WTC11 (cell line): ENCODE measurements around the gene LCLAT1. TPM values are rescaled to one million over a fixed set of nuclear protein-coding genes. Genes with fewer than 3 reads are reported as not detected.
"Not testable (repeated sequence)": the region's sequence is repeated elsewhere in the genome, so short reads cannot be mapped to it uniquely, and the experiment has no call there.

Experiments used
- ATAC-seq: fragments of 200-7000 bp; cut with Tn5 transposase; 2 replicates; pipeline ENCODE4 v1.10.0; 2021; ENCODE audit warnings: mild to moderate bottlenecking, moderate library complexity
- CTCF ChIA-PET: fragments of 300-600 bp; sonication (Branson Sonifier 250); formaldehyde crosslinking; loops from one replicate; lab custom pipeline; 2021; ENCODE audit warnings: antibody characterized with exemption; lab: Charles Lee
- POLR2A ChIA-PET: fragments of 350-600 bp; sonication (Branson Sonifier 250); formaldehyde crosslinking; loops from one replicate; lab custom pipeline; 2021; ENCODE audit warnings: antibody characterized with exemption; lab: Charles Lee
- DNase-seq: peaks from one replicate; pipeline ENCODE4 v3.0.0; 2021; ENCODE audit warnings: low spot score
- H3K27ac Mint-ChIP-seq: 2 replicates; pipeline ENCODE4 v1.8.0; 2021; ENCODE audit warnings: mixed read lengths
- H3K27me3 Mint-ChIP-seq: 2 replicates; pipeline ENCODE4 v1.8.0; 2021; ENCODE audit warnings: low read depth, mild to moderate bottlenecking, moderate library complexity, mixed read lengths
- H3K36me3 Mint-ChIP-seq: 2 replicates; pipeline ENCODE4 v1.8.0; 2021; ENCODE audit warnings: mixed read lengths
- H3K4me1 Mint-ChIP-seq: 2 replicates; pipeline ENCODE4 v1.8.0; 2022; ENCODE audit warnings: mixed read lengths
- H3K4me3 Mint-ChIP-seq: 2 replicates; pipeline ENCODE4 v1.8.0; 2021; ENCODE audit warnings: mild to moderate bottlenecking, moderate library complexity, mixed read lengths
- H3K9me3 Mint-ChIP-seq: 2 replicates; pipeline ENCODE4 v1.8.0; 2021; ENCODE audit warnings: mixed read lengths
- CBFB ChIP-seq: sonication (generic); formaldehyde crosslinking; IDR thresholded peaks from 2 replicates; pipeline ENCODE4 v1.8.1; 2022; ENCODE audit warnings: mild to moderate bottlenecking, low read depth, missing genetic modification reagents
- E2F5 ChIP-seq: sonication (generic); formaldehyde crosslinking; IDR thresholded peaks from 2 replicates; pipeline ENCODE4 v1.8.1; 2022; ENCODE audit warnings: mild to moderate bottlenecking, moderate library complexity, missing genetic modification reagents
- ERG ChIP-seq: fragments of 250-450 bp; sonication (Bioruptor Pico); IDR thresholded peaks from 2 replicates; pipeline ENCODE4 v1.8.0; 2021; ENCODE audit warnings: mild to moderate bottlenecking
- ETV6 ChIP-seq: sonication (generic); formaldehyde crosslinking; IDR thresholded peaks from 2 replicates; pipeline ENCODE4 v1.8.1; 2022; ENCODE audit warnings: mild to moderate bottlenecking, missing genetic modification reagents
- GABPB1 ChIP-seq: sonication (generic); formaldehyde crosslinking; IDR thresholded peaks from 2 replicates; pipeline ENCODE4 v1.8.1; 2023; ENCODE audit warnings: mild to moderate bottlenecking, missing genetic modification reagents
- IRF2 ChIP-seq: sonication (generic); formaldehyde crosslinking; IDR thresholded peaks from 2 replicates; pipeline ENCODE4 v1.8.0; 2022; ENCODE audit warnings: low read depth, missing genetic modification reagents, borderline replicate concordance
- JUN ChIP-seq: sonication (generic); formaldehyde crosslinking; IDR thresholded peaks from 2 replicates; pipeline ENCODE4 v1.8.0; 2023; ENCODE audit warnings: mild to moderate bottlenecking, missing genetic modification reagents
- MXD4 ChIP-seq: fragments of 250-450 bp; sonication (Bioruptor Pico); IDR thresholded peaks from 2 replicates; pipeline ENCODE4 v1.8.0; 2021; ENCODE audit warnings: mild to moderate bottlenecking, moderate library complexity, borderline replicate concordance
- NFATC4 ChIP-seq: fragments of 250-450 bp; sonication (Bioruptor Pico); IDR thresholded peaks from 2 replicates; pipeline ENCODE4 v1.9.0; 2021; ENCODE audit warnings: mild to moderate bottlenecking
- NR1H2 ChIP-seq: sonication (generic); formaldehyde crosslinking; IDR thresholded peaks from 2 replicates; pipeline ENCODE4 v1.9.0; 2021; ENCODE audit warnings: mild to moderate bottlenecking, moderate library complexity, missing genetic modification reagents
- OVOL2 ChIP-seq: fragments of 250-450 bp; sonication (Bioruptor Pico); IDR thresholded peaks from 2 replicates; pipeline ENCODE4 v1.9.0; 2021; ENCODE audit warnings: mild to moderate bottlenecking, borderline replicate concordance
- PRRX2 ChIP-seq: fragments of 250-450 bp; sonication (Bioruptor Pico); IDR thresholded peaks from 2 replicates; pipeline ENCODE4 v1.8.0; 2021; ENCODE audit warnings: mild to moderate bottlenecking
- SMAD4 ChIP-seq: sonication (generic); formaldehyde crosslinking; IDR thresholded peaks from 2 replicates; pipeline ENCODE4 v1.8.0; 2022; ENCODE audit warnings: mild to moderate bottlenecking, missing genetic modification reagents
- ZNF219 ChIP-seq: sonication (generic); formaldehyde crosslinking; IDR thresholded peaks from 2 replicates; pipeline ENCODE4 v1.8.0; 2023; ENCODE audit warnings: missing genetic modification reagents, mild to moderate bottlenecking, borderline replicate concordance
- ZNF423 ChIP-seq: fragments of 250-450 bp; sonication (Bioruptor Pico); IDR thresholded peaks from 2 replicates; pipeline ENCODE4 v2.1.2; 2022; ENCODE audit warnings: mild to moderate bottlenecking, moderate library complexity
- ZNF671 ChIP-seq: fragments of 250-450 bp; sonication (Bioruptor Pico); IDR thresholded peaks from 2 replicates; pipeline ENCODE4 v1.8.0; 2021; ENCODE audit warnings: mild to moderate bottlenecking
- total RNA-seq: library from RNA; stranded (reverse); gene quantifications from 3 replicates; pipeline ENCODE4 v1.2.3, GENCODE V29; 2021
- TF ChIP-seq, protein P1 (sequence below): sonication (generic); formaldehyde crosslinking; IDR thresholded peaks from 2 replicates; pipeline ENCODE4 v1.8.1; 2023; ENCODE audit warnings: mild to moderate bottlenecking, missing genetic modification reagents, moderate library complexity
- TF ChIP-seq, protein P2 (sequence below): fragments of 250-450 bp; sonication (Bioruptor Pico); IDR thresholded peaks from 2 replicates; pipeline ENCODE4 v1.9.0; 2021; ENCODE audit warnings: mild to moderate bottlenecking
- TF ChIP-seq, protein P3 (sequence below): sonication (generic); formaldehyde crosslinking; IDR thresholded peaks from 2 replicates; pipeline ENCODE4 v1.8.1; 2022; ENCODE audit warnings: missing genetic modification reagents, borderline replicate concordance
- TF ChIP-seq, protein P4 (sequence below): sonication (generic); formaldehyde crosslinking; IDR thresholded peaks from 2 replicates; pipeline ENCODE4 v1.8.1; 2023; ENCODE audit warnings: mild to moderate bottlenecking, missing genetic modification reagents
- TF ChIP-seq, protein P5 (sequence below): sonication (generic); formaldehyde crosslinking; IDR thresholded peaks from 2 replicates; pipeline ENCODE4 v1.8.1; 2023; ENCODE audit warnings: mild to moderate bottlenecking, missing genetic modification reagents

Gene LCLAT1
- total RNA-seq, 1 experiment from 2014 or later = 22.3 TPM

DNA sequence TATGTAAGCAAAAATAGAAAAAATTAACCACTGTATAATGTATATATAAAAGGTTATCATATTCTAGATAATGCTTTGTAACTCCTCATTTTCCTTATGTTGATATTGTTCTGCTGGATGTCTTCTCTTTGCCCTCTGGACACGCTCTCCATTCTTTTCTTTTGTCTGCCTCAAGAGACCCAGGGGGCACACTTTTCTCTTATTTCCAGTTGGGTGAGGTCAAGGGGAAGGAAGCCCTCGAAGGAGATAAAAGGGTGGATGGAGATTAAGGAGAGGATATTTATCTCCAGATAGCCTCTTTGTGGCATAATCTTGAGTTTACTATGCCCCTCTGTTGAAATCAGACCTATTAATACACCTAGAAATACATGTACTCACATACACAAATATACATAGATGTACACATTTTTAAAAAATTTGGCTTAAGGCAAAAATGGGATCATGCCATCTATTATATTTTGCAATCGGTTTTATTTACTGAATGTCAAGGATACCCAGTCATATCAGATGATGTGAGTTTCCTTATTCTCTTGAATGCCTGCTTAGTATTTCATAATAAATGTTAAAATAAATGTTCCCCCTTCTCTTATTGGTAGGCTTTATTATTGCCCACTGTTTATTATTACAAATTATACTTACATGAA, 65.3 kb downstream of the LCLAT1 start:
- H3K4me1 Mint-ChIP-seq = peaks cover 48% of the 10 kb centered on the region

DNA sequence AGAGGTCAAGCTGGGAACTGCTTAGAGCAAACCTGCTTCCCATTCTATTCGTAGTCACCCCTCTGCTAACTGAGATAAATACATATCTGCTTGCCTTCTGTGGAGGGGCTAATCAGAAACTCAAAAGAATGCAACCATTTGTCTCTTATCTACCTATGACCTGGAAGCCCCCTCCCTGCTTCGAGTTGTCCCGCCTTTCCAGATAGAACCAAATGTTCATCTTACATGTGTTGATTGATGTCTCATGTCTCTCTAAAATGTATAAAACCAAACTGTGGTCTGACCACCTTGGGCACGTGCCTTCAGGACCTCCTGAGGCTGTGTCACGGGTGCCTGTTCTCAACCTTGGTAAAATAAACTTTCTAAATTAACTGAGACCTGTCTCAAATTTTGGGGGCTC, 66.6 kb downstream of the LCLAT1 start:
- DNase-seq, H3K27ac Mint-ChIP-seq, ATAC-seq, CTCF ChIA-PET, H3K27me3 Mint-ChIP-seq, H3K4me3 Mint-ChIP-seq, POLR2A ChIA-PET: not testable (repeated sequence)
- peaks cover 48% of the 10 kb centered on the region for H3K4me1 Mint-ChIP-seq
- peaks cover 11% of the 10 kb centered on the region for H3K9me3 Mint-ChIP-seq
- H3K36me3 Mint-ChIP-seq = peaks cover 15% of the 10 kb centered on the region

More for the DNA sequence above, 65.3 kb downstream of the LCLAT1 start:
- TF ChIP-seq, protein P1, sequence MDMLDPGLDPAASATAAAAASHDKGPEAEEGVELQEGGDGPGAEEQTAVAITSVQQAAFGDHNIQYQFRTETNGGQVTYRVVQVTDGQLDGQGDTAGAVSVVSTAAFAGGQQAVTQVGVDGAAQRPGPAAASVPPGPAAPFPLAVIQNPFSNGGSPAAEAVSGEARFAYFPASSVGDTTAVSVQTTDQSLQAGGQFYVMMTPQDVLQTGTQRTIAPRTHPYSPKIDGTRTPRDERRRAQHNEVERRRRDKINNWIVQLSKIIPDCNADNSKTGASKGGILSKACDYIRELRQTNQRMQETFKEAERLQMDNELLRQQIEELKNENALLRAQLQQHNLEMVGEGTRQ (CRISPR knock-in tag) = no peak
- TF ChIP-seq, protein P2, sequence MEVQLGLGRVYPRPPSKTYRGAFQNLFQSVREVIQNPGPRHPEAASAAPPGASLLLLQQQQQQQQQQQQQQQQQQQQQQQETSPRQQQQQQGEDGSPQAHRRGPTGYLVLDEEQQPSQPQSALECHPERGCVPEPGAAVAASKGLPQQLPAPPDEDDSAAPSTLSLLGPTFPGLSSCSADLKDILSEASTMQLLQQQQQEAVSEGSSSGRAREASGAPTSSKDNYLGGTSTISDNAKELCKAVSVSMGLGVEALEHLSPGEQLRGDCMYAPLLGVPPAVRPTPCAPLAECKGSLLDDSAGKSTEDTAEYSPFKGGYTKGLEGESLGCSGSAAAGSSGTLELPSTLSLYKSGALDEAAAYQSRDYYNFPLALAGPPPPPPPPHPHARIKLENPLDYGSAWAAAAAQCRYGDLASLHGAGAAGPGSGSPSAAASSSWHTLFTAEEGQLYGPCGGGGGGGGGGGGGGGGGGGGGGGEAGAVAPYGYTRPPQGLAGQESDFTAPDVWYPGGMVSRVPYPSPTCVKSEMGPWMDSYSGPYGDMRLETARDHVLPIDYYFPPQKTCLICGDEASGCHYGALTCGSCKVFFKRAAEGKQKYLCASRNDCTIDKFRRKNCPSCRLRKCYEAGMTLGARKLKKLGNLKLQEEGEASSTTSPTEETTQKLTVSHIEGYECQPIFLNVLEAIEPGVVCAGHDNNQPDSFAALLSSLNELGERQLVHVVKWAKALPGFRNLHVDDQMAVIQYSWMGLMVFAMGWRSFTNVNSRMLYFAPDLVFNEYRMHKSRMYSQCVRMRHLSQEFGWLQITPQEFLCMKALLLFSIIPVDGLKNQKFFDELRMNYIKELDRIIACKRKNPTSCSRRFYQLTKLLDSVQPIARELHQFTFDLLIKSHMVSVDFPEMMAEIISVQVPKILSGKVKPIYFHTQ = no peak
- H3K9me3 Mint-ChIP-seq = peaks cover 11% of the 10 kb centered on the region
- peak overlapping the region; percentile 10; the same call in 1 of the 2 replicates for H3K27ac Mint-ChIP-seq
- ATAC-seq = peak; percentile 22; the same call in 1 of the 2 replicates
- ChIA-PET CTCF (no interaction called here), POLR2A (no interaction called here)
- H3K4me3 Mint-ChIP-seq = no peak overlapping the region
- no peak for DNase-seq
- peaks cover 13% of the 10 kb centered on the region for H3K36me3 Mint-ChIP-seq
- H3K27me3 Mint-ChIP-seq = no peaks in the 10 kb centered on the region

DNA sequence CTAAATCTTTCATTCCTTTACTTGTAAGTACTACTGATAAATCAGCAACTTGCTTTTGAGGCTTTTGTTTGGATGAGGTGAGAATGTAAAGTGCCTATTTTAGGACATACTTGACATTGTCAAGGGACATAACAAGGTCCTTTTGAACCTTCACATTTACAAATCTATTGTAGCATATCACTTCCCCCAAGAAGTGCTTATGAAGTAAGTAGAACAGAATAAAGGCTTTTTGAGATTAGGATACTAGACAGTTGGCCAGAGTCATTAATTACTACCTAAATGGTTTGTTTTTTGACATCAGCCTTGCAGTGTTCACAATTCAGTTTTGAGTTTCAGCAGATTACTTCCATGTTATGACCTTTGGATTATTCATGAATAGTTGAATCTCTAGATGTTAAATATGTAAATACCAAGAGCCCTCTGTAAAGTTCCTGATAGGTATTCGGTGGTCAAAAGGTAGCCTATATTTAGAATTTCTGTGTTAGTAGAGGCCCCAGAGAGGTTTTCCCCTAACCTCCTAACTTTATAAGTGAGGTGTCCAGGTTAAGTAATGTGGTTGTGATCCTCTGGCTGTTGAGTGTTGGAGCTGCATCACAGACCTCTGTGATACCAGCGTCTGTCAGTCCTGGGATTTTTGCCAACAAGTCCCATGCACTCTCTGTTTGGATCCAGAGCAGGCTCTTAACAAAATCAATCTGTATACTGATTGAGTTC, 67.2 kb downstream of the LCLAT1 start:
- POLR2A ChIA-PET = no interaction called here
- Mint-ChIP-seq H3K9me3 (peaks cover 17% of the 10 kb centered on the region), H3K4me3 (no peak overlapping the region), H3K4me1 (peaks cover 48% of the 10 kb centered on the region)
- TF ChIP-seq ETV6 (CRISPR knock-in tag) = no peak
- no peak for TF ChIP-seq SMAD4 (CRISPR knock-in tag)
- TF ChIP-seq CBFB (CRISPR knock-in tag) = no peak
- TF ChIP-seq ZNF671 (CRISPR knock-in tag) = no peak
- TF ChIP-seq ZNF423 (CRISPR knock-in tag) = no peak
- no peak for TF ChIP-seq PRRX2 (CRISPR knock-in tag)
- TF ChIP-seq NR1H2 (CRISPR knock-in tag) = no peak
- TF ChIP-seq E2F5 (CRISPR knock-in tag) = no peak
- TF ChIP-seq MXD4 = no peak
- TF ChIP-seq, protein P3, sequence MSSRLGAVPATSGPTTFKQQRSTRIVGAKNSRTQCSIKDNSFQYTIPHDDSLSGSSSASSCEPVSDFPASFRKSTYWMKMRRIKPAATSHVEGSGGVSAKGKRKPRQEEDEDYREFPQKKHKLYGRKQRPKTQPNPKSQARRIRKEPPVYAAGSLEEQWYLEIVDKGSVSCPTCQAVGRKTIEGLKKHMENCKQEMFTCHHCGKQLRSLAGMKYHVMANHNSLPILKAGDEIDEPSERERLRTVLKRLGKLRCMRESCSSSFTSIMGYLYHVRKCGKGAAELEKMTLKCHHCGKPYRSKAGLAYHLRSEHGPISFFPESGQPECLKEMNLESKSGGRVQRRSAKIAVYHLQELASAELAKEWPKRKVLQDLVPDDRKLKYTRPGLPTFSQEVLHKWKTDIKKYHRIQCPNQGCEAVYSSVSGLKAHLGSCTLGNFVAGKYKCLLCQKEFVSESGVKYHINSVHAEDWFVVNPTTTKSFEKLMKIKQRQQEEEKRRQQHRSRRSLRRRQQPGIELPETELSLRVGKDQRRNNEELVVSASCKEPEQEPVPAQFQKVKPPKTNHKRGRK (CRISPR knock-in tag) = no peak
- TF ChIP-seq IRF2 = no peak
- TF ChIP-seq OVOL2 (CRISPR knock-in tag) = no peak
- TF ChIP-seq, protein P4, sequence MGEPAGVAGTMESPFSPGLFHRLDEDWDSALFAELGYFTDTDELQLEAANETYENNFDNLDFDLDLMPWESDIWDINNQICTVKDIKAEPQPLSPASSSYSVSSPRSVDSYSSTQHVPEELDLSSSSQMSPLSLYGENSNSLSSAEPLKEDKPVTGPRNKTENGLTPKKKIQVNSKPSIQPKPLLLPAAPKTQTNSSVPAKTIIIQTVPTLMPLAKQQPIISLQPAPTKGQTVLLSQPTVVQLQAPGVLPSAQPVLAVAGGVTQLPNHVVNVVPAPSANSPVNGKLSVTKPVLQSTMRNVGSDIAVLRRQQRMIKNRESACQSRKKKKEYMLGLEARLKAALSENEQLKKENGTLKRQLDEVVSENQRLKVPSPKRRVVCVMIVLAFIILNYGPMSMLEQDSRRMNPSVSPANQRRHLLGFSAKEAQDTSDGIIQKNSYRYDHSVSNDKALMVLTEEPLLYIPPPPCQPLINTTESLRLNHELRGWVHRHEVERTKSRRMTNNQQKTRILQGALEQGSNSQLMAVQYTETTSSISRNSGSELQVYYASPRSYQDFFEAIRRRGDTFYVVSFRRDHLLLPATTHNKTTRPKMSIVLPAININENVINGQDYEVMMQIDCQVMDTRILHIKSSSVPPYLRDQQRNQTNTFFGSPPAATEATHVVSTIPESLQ (CRISPR knock-in tag) = no peak
- TF ChIP-seq, protein P5, sequence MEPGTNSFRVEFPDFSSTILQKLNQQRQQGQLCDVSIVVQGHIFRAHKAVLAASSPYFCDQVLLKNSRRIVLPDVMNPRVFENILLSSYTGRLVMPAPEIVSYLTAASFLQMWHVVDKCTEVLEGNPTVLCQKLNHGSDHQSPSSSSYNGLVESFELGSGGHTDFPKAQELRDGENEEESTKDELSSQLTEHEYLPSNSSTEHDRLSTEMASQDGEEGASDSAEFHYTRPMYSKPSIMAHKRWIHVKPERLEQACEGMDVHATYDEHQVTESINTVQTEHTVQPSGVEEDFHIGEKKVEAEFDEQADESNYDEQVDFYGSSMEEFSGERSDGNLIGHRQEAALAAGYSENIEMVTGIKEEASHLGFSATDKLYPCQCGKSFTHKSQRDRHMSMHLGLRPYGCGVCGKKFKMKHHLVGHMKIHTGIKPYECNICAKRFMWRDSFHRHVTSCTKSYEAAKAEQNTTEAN = no peak
- no peak for TF ChIP-seq GABPB1 (CRISPR knock-in tag)
- TF ChIP-seq JUN = no peak
- no peak for TF ChIP-seq ERG (CRISPR knock-in tag)
- TF ChIP-seq ZNF219 (CRISPR knock-in tag) = no peak
- TF ChIP-seq NFATC4 = no peak
- TF ChIP-seq, all 79 proteins: peak for 0
- Mint-ChIP-seq H3K36me3 (peaks cover 21% of the 10 kb centered on the region), H3K27ac (no peak overlapping the region), H3K27me3 (no peaks in the 10 kb centered on the region)
- CTCF ChIA-PET = no interaction called here
- DNase-seq = no peak
- no peak for ATAC-seq
